Stimulated activated naive CD4-positive, alpha-beta T cell treated with Interleukin-2 at 50 U/mL for 16 hours (primary cell): ENCODE measurements around the gene ITGB5.

Experiments
- DNase-seq: peaks from one replicate; lab custom pipeline; 2025; lab: John Stamatoyannopoulos, UW

ITGB5 gene

GRCh38 chr3:124747111-124747981 is 139.8 kb downstream of the ITGB5 start:
- no peak for DNase-seq

- DNase-seq = no peak
These were observed 141.4 kb downstream of the ITGB5 start for GRCh38 chr3:124745756-124746155.

GRCh38 chr3:124741027-124741426 is 146.1 kb downstream of the ITGB5 start:
- no peak for DNase-seq

- no peak for DNase-seq
These were observed 155.4 kb downstream of the ITGB5 start for GRCh38 chr3:124731760-124732159.

- peak; percentile 1 for DNase-seq
These were observed 156.2 kb downstream of the ITGB5 start for GRCh38 chr3:124730941-124731297.

- DNase-seq = peak; percentile 89
These were observed 156.8 kb downstream of the ITGB5 start, which contains the start of gene UMPS for GRCh38 chr3:124730129-124730940. Gene UMPS (plus strand): TSS chr3:124730452. CDS start chr3:124730472, 20 bp downstream.

- DNase-seq = no peak
These were observed 164.6 kb downstream of the ITGB5 start for GRCh38 chr3:124722589-124722988.

- DNase-seq = no peak
These were observed 172.8 kb downstream of the ITGB5 start for GRCh38 chr3:124714223-124714853.
